ENCODE results near the gene GALNT16.

DNA sequence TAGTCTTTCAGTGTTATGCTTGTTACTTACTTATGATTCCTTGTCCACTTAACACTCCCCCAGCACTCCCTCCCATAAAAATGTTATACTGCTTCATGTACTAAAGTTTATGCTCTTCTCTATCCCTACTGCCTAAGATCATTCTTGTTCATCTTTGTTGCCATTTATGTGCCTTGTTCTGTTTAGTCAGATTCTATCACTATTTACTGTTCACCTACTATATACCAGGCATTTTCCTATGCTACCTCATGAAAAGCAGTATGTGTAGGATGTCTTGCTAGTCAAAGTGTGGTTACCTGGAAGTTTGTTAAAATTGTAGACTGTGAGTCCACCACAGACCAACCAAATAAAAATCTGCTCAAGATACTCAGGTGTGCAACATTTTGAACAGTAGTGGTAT is 114.3 kb downstream of the GALNT16 start:
- TF ChIP-seq, protein P1, sequence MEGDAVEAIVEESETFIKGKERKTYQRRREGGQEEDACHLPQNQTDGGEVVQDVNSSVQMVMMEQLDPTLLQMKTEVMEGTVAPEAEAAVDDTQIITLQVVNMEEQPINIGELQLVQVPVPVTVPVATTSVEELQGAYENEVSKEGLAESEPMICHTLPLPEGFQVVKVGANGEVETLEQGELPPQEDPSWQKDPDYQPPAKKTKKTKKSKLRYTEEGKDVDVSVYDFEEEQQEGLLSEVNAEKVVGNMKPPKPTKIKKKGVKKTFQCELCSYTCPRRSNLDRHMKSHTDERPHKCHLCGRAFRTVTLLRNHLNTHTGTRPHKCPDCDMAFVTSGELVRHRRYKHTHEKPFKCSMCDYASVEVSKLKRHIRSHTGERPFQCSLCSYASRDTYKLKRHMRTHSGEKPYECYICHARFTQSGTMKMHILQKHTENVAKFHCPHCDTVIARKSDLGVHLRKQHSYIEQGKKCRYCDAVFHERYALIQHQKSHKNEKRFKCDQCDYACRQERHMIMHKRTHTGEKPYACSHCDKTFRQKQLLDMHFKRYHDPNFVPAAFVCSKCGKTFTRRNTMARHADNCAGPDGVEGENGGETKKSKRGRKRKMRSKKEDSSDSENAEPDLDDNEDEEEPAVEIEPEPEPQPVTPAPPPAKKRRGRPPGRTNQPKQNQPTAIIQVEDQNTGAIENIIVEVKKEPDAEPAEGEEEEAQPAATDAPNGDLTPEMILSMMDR (IDR thresholded peaks at IDR 0.05): no peak
- no peak for TF ChIP-seq POLR2A (IDR thresholded peaks at IDR 0.05)
